GM12878 (cell line): ENCODE measurements around the gene CLDN7. TPM values are rescaled to one million over a fixed set of nuclear protein-coding genes. Genes with fewer than 3 reads are reported as not detected.

ENCODE experiments used
- E4F1 ChIP-seq: fragments of 450-650 bp; IDR thresholded peaks from 2 replicates; pipeline ENCODE4 v1.6.1; 2018; ENCODE audit warnings: borderline replicate concordance, mild to moderate bottlenecking; ENCODE audit not compliant: partially characterized antibody
- EZH2 ChIP-seq: IDR thresholded peaks from 2 replicates; pipeline ENCODE4 v1.6.1; 2012; ENCODE audit warnings: low read depth, mild to moderate bottlenecking, control low read depth, inconsistent platforms, low read length, borderline replicate concordance; ENCODE audit not compliant: control insufficient read depth
- RBBP5 ChIP-seq: fragments of 200-600 bp; sonication (generic); conservative IDR thresholded peaks from 2 replicates; pipeline ENCODE4 v1.6.1; 2016
- RCOR1 ChIP-seq: conservative IDR thresholded peaks from 2 replicates; pipeline ENCODE4 v1.6.1; 2012; ENCODE audit warnings: low read depth, low read length, improper control_type of control experiment
- RFX5 ChIP-seq: IDR thresholded peaks from 2 replicates; pipeline ENCODE4 v1.6.1; 2011; ENCODE audit warnings: low read depth, low read length, improper control_type of control experiment
- RUNX3 ChIP-seq: IDR thresholded peaks from 2 replicates; pipeline ENCODE4 v1.6.1; 2012; ENCODE audit warnings: low read length, inconsistent platforms
- USF1 ChIP-seq: IDR thresholded peaks from 2 replicates; pipeline ENCODE4 v1.6.1; 2011; ENCODE audit warnings: borderline replicate concordance, low read depth, mild to moderate bottlenecking, moderate library complexity, mixed read lengths, low read length; ENCODE audit not compliant: insufficient read depth; ENCODE audit errors: extremely low read length
- ZBTB33 ChIP-seq: fragments of 450-650 bp; IDR thresholded peaks from 2 replicates; pipeline ENCODE4 v1.6.1; 2017; ENCODE audit warnings: mild to moderate bottlenecking
- polyA plus RNA-seq, 11 experiments: library from polyadenylated mRNA; depleted of rRNA in 4 of 11; unstranded in 6 of 11; stranded (reverse) in 5 of 11; fragments of >200 nt; fragmentation: Nextera tagmentation in 4 of 11; fragmentation: Illumina TruSeq in 1 of 11; extraction: Ambion mirVana in 4 of 11; extraction: Trizol in 1 of 11; gene quantifications; 1 replicate in 1 of 11; 2 replicates in 10 of 11; pipeline versions ENCODE4 v1.2.1 to v1.2.3, GENCODE V29; 2011 to 2016; ENCODE audit warnings: inconsistent platforms in 2 of 11, missing spikeins in 2 of 11, low read depth in 1 of 11
- total RNA-seq, 4 experiments: library from RNA; depleted of rRNA in 3 of 4; stranded (reverse); fragments of >200 nt in 3 of 4; fragmentation: Illumina TruSeq in 1 of 4; extraction: Trizol in 1 of 4; gene quantifications; 2 replicates each; pipeline versions ENCODE4 v1.2.1 to v1.2.3, GENCODE V29; 2013 to 2021
- TF ChIP-seq, protein P1 (sequence below): fragments of 450-650 bp; IDR thresholded peaks from 2 replicates; pipeline ENCODE4 v1.6.1; 2017; ENCODE audit warnings: mild to moderate bottlenecking, moderate library complexity
- TF ChIP-seq, protein P2 (sequence below): fragments of 450-650 bp; IDR thresholded peaks from 2 replicates; pipeline ENCODE4 v1.6.1; 2017; ENCODE audit warnings: mild to moderate bottlenecking, moderate library complexity

Gene CLDN7
- total and polyA plus RNA-seq, 10 of the 15 experiments (the other 5 are each of a cell fraction or from before 2014, with no cell fraction given) = 0.19 to 1.3 (median 0.36) TPM; not detected in 5

GRCh38 chr17:7219812-7220592, 42.3 kb downstream of the CLDN7 start, which contains the start of the genes ACADVL and DLG4 (continued):
- TF ChIP-seq E4F1 (no peak), RCOR1 (no peak), ZBTB33 (no peak), RUNX3 (no peak; the same call in 1 of the 2 replicates), RBBP5 (no peak), RFX5 (no peak), USF1 (no peak), EZH2 (no peak)
- TF ChIP-seq, protein P1, sequence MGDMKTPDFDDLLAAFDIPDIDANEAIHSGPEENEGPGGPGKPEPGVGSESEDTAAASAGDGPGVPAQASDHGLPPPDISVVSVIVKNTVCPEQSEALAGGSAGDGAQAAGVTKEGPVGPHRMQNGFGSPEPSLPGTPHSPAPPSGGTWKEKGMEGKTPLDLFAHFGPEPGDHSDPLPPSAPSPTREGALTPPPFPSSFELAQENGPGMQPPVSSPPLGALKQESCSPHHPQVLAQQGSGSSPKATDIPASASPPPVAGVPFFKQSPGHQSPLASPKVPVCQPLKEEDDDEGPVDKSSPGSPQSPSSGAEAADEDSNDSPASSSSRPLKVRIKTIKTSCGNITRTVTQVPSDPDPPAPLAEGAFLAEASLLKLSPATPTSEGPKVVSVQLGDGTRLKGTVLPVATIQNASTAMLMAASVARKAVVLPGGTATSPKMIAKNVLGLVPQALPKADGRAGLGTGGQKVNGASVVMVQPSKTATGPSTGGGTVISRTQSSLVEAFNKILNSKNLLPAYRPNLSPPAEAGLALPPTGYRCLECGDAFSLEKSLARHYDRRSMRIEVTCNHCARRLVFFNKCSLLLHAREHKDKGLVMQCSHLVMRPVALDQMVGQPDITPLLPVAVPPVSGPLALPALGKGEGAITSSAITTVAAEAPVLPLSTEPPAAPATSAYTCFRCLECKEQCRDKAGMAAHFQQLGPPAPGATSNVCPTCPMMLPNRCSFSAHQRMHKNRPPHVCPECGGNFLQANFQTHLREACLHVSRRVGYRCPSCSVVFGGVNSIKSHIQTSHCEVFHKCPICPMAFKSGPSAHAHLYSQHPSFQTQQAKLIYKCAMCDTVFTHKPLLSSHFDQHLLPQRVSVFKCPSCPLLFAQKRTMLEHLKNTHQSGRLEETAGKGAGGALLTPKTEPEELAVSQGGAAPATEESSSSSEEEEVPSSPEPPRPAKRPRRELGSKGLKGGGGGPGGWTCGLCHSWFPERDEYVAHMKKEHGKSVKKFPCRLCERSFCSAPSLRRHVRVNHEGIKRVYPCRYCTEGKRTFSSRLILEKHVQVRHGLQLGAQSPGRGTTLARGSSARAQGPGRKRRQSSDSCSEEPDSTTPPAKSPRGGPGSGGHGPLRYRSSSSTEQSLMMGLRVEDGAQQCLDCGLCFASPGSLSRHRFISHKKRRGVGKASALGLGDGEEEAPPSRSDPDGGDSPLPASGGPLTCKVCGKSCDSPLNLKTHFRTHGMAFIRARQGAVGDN = no peak
- TF ChIP-seq, protein P2, sequence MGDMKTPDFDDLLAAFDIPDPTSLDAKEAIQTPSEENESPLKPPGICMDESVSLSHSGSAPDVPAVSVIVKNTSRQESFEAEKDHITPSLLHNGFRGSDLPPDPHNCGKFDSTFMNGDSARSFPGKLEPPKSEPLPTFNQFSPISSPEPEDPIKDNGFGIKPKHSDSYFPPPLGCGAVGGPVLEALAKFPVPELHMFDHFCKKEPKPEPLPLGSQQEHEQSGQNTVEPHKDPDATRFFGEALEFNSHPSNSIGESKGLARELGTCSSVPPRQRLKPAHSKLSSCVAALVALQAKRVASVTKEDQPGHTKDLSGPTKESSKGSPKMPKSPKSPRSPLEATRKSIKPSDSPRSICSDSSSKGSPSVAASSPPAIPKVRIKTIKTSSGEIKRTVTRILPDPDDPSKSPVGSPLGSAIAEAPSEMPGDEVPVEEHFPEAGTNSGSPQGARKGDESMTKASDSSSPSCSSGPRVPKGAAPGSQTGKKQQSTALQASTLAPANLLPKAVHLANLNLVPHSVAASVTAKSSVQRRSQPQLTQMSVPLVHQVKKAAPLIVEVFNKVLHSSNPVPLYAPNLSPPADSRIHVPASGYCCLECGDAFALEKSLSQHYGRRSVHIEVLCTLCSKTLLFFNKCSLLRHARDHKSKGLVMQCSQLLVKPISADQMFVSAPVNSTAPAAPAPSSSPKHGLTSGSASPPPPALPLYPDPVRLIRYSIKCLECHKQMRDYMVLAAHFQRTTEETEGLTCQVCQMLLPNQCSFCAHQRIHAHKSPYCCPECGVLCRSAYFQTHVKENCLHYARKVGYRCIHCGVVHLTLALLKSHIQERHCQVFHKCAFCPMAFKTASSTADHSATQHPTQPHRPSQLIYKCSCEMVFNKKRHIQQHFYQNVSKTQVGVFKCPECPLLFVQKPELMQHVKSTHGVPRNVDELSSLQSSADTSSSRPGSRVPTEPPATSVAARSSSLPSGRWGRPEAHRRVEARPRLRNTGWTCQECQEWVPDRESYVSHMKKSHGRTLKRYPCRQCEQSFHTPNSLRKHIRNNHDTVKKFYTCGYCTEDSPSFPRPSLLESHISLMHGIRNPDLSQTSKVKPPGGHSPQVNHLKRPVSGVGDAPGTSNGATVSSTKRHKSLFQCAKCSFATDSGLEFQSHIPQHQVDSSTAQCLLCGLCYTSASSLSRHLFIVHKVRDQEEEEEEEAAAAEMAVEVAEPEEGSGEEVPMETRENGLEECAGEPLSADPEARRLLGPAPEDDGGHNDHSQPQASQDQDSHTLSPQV = no peak
